T-helper 17 cell (primary cell): ENCODE data around the gene FAM229A. TPM values are rescaled to one million over a fixed set of nuclear protein-coding genes. Genes with fewer than 3 reads are reported as not detected.

Experiments
- ATAC-seq: fragments of 150-1000 bp; cut with Tn5 transposase; 2 replicates; pipeline ENCODE4 v1.10.0; 2021; ENCODE audit warnings: mild to moderate bottlenecking, moderate library complexity
- DNase-seq, 3 donors: peaks; one replicate each; pipeline versions ENCODE4 v3.0.0 to v3.0.0-alpha.2; 2020 to 2021
- H3K9me3 ChIP-seq: one replicate; pipeline ENCODE4 v1.7.0; 2013; ENCODE audit warnings: low read length, mild to moderate bottlenecking; ENCODE audit not compliant: control insufficient read depth, poor library complexity, severe bottlenecking
- H3K27ac Mint-ChIP-seq: one replicate; pipeline ENCODE4 v1.8.0; 2022; ENCODE audit warnings: mild to moderate bottlenecking, moderate library complexity, mixed read lengths
- H3K27me3 Mint-ChIP-seq: one replicate; pipeline ENCODE4 v1.8.0; 2022; ENCODE audit warnings: mixed read lengths
- H3K36me3 Mint-ChIP-seq: one replicate; pipeline ENCODE4 v1.8.0; 2022; ENCODE audit warnings: low read depth, mixed read lengths
- H3K4me1 Mint-ChIP-seq: one replicate; pipeline ENCODE4 v1.8.0; 2022; ENCODE audit warnings: mild to moderate bottlenecking, mixed read lengths
- H3K4me3 Mint-ChIP-seq: one replicate; pipeline ENCODE4 v1.8.0; 2022; ENCODE audit warnings: mild to moderate bottlenecking, moderate library complexity, mixed read lengths
- total RNA-seq, 4 donors: library from RNA in 2 of 4; stranded (reverse) in 2 of 4; gene quantifications; one replicate each; pipeline ENCODE4 v1.2.3 and lab custom pipeline; 2022 to 2026

Gene FAM229A
- total RNA-seq, 2 donors from 2014 or later, result 30.1 to 32.9 TPM

- Mint-ChIP-seq H3K4me3 (peak overlapping the region; percentile 74), H3K36me3 (no peaks in the 10 kb centered on the region), H3K27ac (peak overlapping the region; percentile 53), H3K4me1 (peaks cover 38% of the 10 kb centered on the region), H3K27me3 (no peaks in the 10 kb centered on the region)
- ATAC-seq (peak; percentile 79), DNase-seq (peak; percentile 38 to 59 (median 54))
- H3K9me3 ChIP-seq, result no peaks in the 10 kb centered on the region
Observed at GRCh38 chr1:32336963-32337675, 25.2 kb downstream of the FAM229A start.

GRCh38 chr1:32336591-32336932 is 25.7 kb downstream of the FAM229A start:
- H3K4me3 Mint-ChIP-seq, result peak overlapping the region; percentile 74
- no peak for ATAC-seq
- no peaks in the 10 kb centered on the region for H3K9me3 ChIP-seq
- DNase-seq, result no peak
- peaks cover 40% of the 10 kb centered on the region for H3K4me1 Mint-ChIP-seq
- H3K27ac Mint-ChIP-seq, result peak overlapping the region; percentile 53
- H3K27me3 Mint-ChIP-seq, result no peaks in the 10 kb centered on the region
- no peaks in the 10 kb centered on the region for H3K36me3 Mint-ChIP-seq

- peak; percentile 61 for ATAC-seq
Observed at GRCh38 chr1:32335790-32336590, 26.3 kb downstream of the FAM229A start, which contains the start of gene MARCKSL1. MARCKSL1 (minus strand) TSS chr1:32336233; CDS start chr1:32336033, 200 bp downstream.

GRCh38 chr1:32335535-32335789 is 26.8 kb downstream of the FAM229A start:
- Mint-ChIP-seq H3K27ac (no peak overlapping the region), H3K27me3 (no peaks in the 10 kb centered on the region), H3K4me3 (peak overlapping the region; percentile 85), H3K36me3 (peaks cover 2% of the 10 kb centered on the region), H3K4me1 (peaks cover 42% of the 10 kb centered on the region)
- ATAC-seq, result peak; percentile 11
- DNase-seq, result no peak
- no peaks in the 10 kb centered on the region for H3K9me3 ChIP-seq

More at GRCh38 chr1:32335790-32336590, 26.3 kb downstream of the FAM229A start, which contains the start of gene MARCKSL1:
- H3K9me3 ChIP-seq, result no peaks in the 10 kb centered on the region
- Mint-ChIP-seq H3K36me3 (peaks cover under 1% of the 10 kb centered on the region), H3K4me3 (peak within 1 kb of the TSS; percentile 85), H3K27me3 (no peaks in the 10 kb centered on the region), H3K27ac (peak within 1 kb of the TSS; percentile 53), H3K4me1 (peaks cover 42% of the 10 kb centered on the region)
- DNase-seq, result peak; percentile 81 to 86 (median 83)

GRCh38 chr1:32334864-32335534 is 27.3 kb downstream of the FAM229A start:
- DNase-seq, result peak; percentile 58 to 64 (median 63)
- ATAC-seq, result peak; percentile 61
- Mint-ChIP-seq H3K27ac (peak overlapping the region; percentile 27), H3K27me3 (no peaks in the 10 kb centered on the region), H3K36me3 (peaks cover 3% of the 10 kb centered on the region), H3K4me1 (peaks cover 42% of the 10 kb centered on the region), H3K4me3 (peak overlapping the region; percentile 85)
- no peaks in the 10 kb centered on the region for H3K9me3 ChIP-seq

- no peaks in the 10 kb centered on the region for H3K27me3 Mint-ChIP-seq
- no peak for ATAC-seq
- no peak for DNase-seq
- H3K4me1 Mint-ChIP-seq, result peaks cover 43% of the 10 kb centered on the region
- peak overlapping the region; percentile 57 for H3K4me3 Mint-ChIP-seq
- peak overlapping the region; percentile 54 for H3K27ac Mint-ChIP-seq
- H3K9me3 ChIP-seq, result no peaks in the 10 kb centered on the region
- peaks cover 8% of the 10 kb centered on the region for H3K36me3 Mint-ChIP-seq
Observed at GRCh38 chr1:32334274-32334861, 27.9 kb downstream of the FAM229A start.

- ATAC-seq, result no peak
- Mint-ChIP-seq H3K4me1 (peaks cover 40% of the 10 kb centered on the region), H3K27ac (peak overlapping the region; percentile 54), H3K36me3 (peaks cover 8% of the 10 kb centered on the region), H3K27me3 (no peaks in the 10 kb centered on the region), H3K4me3 (peak overlapping the region; percentile 57)
- H3K9me3 ChIP-seq, result no peaks in the 10 kb centered on the region
- no peak for DNase-seq
Observed at GRCh38 chr1:32333251-32333963, 28.9 kb downstream of the FAM229A start.

- Mint-ChIP-seq H3K27ac (no peak overlapping the region), H3K36me3 (peaks cover 8% of the 10 kb centered on the region)
Observed at GRCh38 chr1:32332290-32333079, 29.8 kb downstream of the FAM229A start.

GRCh38 chr1:32331549-32331948 is 30.7 kb downstream of the FAM229A start:
- peaks cover 8% of the 10 kb centered on the region for H3K36me3 Mint-ChIP-seq
- H3K27me3 Mint-ChIP-seq, result no peaks in the 10 kb centered on the region
- no peaks in the 10 kb centered on the region for H3K9me3 ChIP-seq
- H3K4me1 Mint-ChIP-seq, result peaks cover 27% of the 10 kb centered on the region
- peak overlapping the region; percentile 39 for H3K27ac Mint-ChIP-seq
- DNase-seq (no peak), ATAC-seq (no peak)
- H3K4me3 Mint-ChIP-seq, result no peak overlapping the region

More at GRCh38 chr1:32332290-32333079, 29.8 kb downstream of the FAM229A start:
- Mint-ChIP-seq H3K4me3 (no peak overlapping the region), H3K27me3 (no peaks in the 10 kb centered on the region), H3K4me1 (peaks cover 34% of the 10 kb centered on the region)
- no peak for DNase-seq
- no peaks in the 10 kb centered on the region for H3K9me3 ChIP-seq
- no peak for ATAC-seq

GRCh38 chr1:32330558-32331151 is 31.6 kb downstream of the FAM229A start:
- no peaks in the 10 kb centered on the region for H3K9me3 ChIP-seq
- peak overlapping the region; percentile 39 for H3K27ac Mint-ChIP-seq
- no peak overlapping the region for H3K4me3 Mint-ChIP-seq
- peaks cover 27% of the 10 kb centered on the region for H3K4me1 Mint-ChIP-seq
- DNase-seq, result no peak
- peaks cover 8% of the 10 kb centered on the region for H3K36me3 Mint-ChIP-seq
- no peaks in the 10 kb centered on the region for H3K27me3 Mint-ChIP-seq
- no peak for ATAC-seq

- ATAC-seq (no peak), DNase-seq (no peak)
- H3K27me3 Mint-ChIP-seq, result no peaks in the 10 kb centered on the region
- H3K9me3 ChIP-seq, result no peaks in the 10 kb centered on the region
- H3K4me3 Mint-ChIP-seq, result no peak overlapping the region
- H3K27ac Mint-ChIP-seq, result peak overlapping the region; percentile 93
- peaks cover 8% of the 10 kb centered on the region for H3K36me3 Mint-ChIP-seq
- peaks cover 25% of the 10 kb centered on the region for H3K4me1 Mint-ChIP-seq
Observed at GRCh38 chr1:32329931-32330466, 32.3 kb downstream of the FAM229A start.
